Fibroblast of lung (primary cell): ENCODE results near the gene KRCC1. TPM values are rescaled to one million over a fixed set of nuclear protein-coding genes. Genes with fewer than 3 reads are reported as not detected.

Experiments used
- DNase-seq, 2 donors: peaks; one replicate each; pipeline versions ENCODE4 v3.0.0 to v3.0.0-alpha.2; 2010; ENCODE audit warnings: low read depth in 2 of 2
- H2AFZ ChIP-seq: 2 replicates; pipeline ENCODE4 v1.5.1; 2012; ENCODE audit warnings: low read length, control low read depth, inconsistent platforms
- H3K27ac ChIP-seq: 2 replicates; pipeline ENCODE4 v1.5.1; 2011; ENCODE audit warnings: low read length, control low read depth; ENCODE audit not compliant: insufficient read depth
- H3K27me3 ChIP-seq: 2 replicates; pipeline ENCODE4 v1.5.1; 2011; ENCODE audit warnings: mild to moderate bottlenecking, low read length; ENCODE audit not compliant: control insufficient read depth, insufficient read depth
- H3K36me3 ChIP-seq: 2 replicates; pipeline ENCODE4 v1.5.1; 2011; ENCODE audit warnings: low read length; ENCODE audit not compliant: control insufficient read depth, insufficient read depth
- H3K4me1 ChIP-seq: 2 replicates; pipeline ENCODE4 v1.5.1; 2011; ENCODE audit warnings: low read length; ENCODE audit not compliant: control insufficient read depth, insufficient read depth; ENCODE audit errors: extremely low read depth
- H3K4me2 ChIP-seq: 2 replicates; pipeline ENCODE4 v1.5.1; 2011; ENCODE audit warnings: low read length, control low read depth; ENCODE audit not compliant: insufficient read depth; ENCODE audit errors: extremely low read depth
- H3K4me3 ChIP-seq, 4 experiments: fragments of 200-600 bp in 1 of 4; sonication (generic) in 1 of 4; replicated peaks in 1 of 4; 2 replicates each; pipeline ENCODE4 v1.5.1; 2011 to 2016; ENCODE audit warnings: low read length in 4 of 4, low read depth in 3 of 4, mild to moderate bottlenecking in 3 of 4, control low read depth in 2 of 4, inconsistent platforms in 1 of 4, mixed read lengths in 1 of 4; ENCODE audit not compliant: insufficient read depth in 1 of 4; ENCODE audit errors: control extremely low read depth in 1 of 4
- H3K79me2 ChIP-seq: 2 replicates; pipeline ENCODE4 v1.5.1; 2012; ENCODE audit warnings: mild to moderate bottlenecking, low read length, inconsistent platforms; ENCODE audit not compliant: control insufficient read depth, insufficient read depth
- H3K9ac ChIP-seq: 2 replicates; pipeline ENCODE4 v1.5.1; 2011; ENCODE audit warnings: mild to moderate bottlenecking, low read length, control low read depth; ENCODE audit not compliant: insufficient read depth
- H3K9me3 ChIP-seq: 2 replicates; pipeline ENCODE4 v1.5.1; 2012; ENCODE audit warnings: low read depth, low read length; ENCODE audit not compliant: control insufficient read depth, insufficient read depth
- H4K20me1 ChIP-seq: 2 replicates; pipeline ENCODE4 v1.5.1; 2011; ENCODE audit warnings: low read length; ENCODE audit not compliant: control insufficient read depth, insufficient read depth; ENCODE audit errors: extremely low read depth
- CTCF ChIP-seq, 2 donors: IDR thresholded peaks in 1 of 2; conservative IDR thresholded peaks in 1 of 2; 1 replicate in 1 of 2; 2 replicates in 1 of 2; pipeline ENCODE4 v1.5.1; 2011 to 2012; ENCODE audit warnings: low read length in 2 of 2, control low read depth in 1 of 2, inconsistent platforms in 1 of 2, low read depth in 1 of 2, mild to moderate bottlenecking in 1 of 2
- EZH2 ChIP-seq: IDR thresholded peaks from 2 replicates; pipeline ENCODE4 v1.5.1; 2012; ENCODE audit warnings: low read length, control low read depth, mild to moderate bottlenecking; ENCODE audit errors: missing control alignments
- polyA plus RNA-seq, 2 donors: library from polyadenylated mRNA; depleted of rRNA in 1 of 2; stranded (reverse) in 1 of 2; unstranded in 1 of 2; fragments of >200 nt; gene quantifications; 2 replicates each; pipeline ENCODE4 v1.2.1, GENCODE V29; 2011 to 2012; ENCODE audit warnings: missing spikeins in 1 of 2
- total RNA-seq: library from RNA; depleted of rRNA; stranded (reverse); fragments of >200 nt; gene quantifications from 2 replicates; pipeline ENCODE4 v1.2.1, GENCODE V29; 2014

KRCC1 gene
- total and polyA plus RNA-seq, 2 donors (not counting 1 experiment from before 2014, with no cell fraction given): 39.3 to 44.4 TPM

GRCh38 chr2:88098558-88098900 is 42.9 kb upstream of the KRCC1 start:
- no peak overlapping the region for H3K4me2 ChIP-seq
- no peak overlapping the region for H3K27ac ChIP-seq
- H3K4me3 ChIP-seq: no peak overlapping the region
- no peaks in the 10 kb centered on the region for H4K20me1 ChIP-seq
- TF ChIP-seq CTCF (conservative IDR thresholded peaks at IDR 0.05 in 1 of 2, IDR thresholded peaks at IDR 0.05 in 1 of 2; ENCODE audit: low read depth in 1 of 2, low read length in 2 of 2): no peak
- peaks cover 3% of the 10 kb centered on the region for H3K27me3 ChIP-seq
- H3K36me3 ChIP-seq: no peaks in the 10 kb centered on the region
- no peak overlapping the region for H3K9ac ChIP-seq
- H3K79me2 ChIP-seq: no peaks in the 10 kb centered on the region
- H3K4me1 ChIP-seq: no peaks in the 10 kb centered on the region
- no peaks in the 10 kb centered on the region for H3K9me3 ChIP-seq
- DNase-seq: no peak
- no peak overlapping the region for H2AFZ ChIP-seq

GRCh38 chr2:88097891-88098557 is 42.4 kb upstream of the KRCC1 start:
- no peak overlapping the region for H3K4me3 ChIP-seq
- H3K4me2 ChIP-seq: no peak overlapping the region
- no peak for DNase-seq
- no peaks in the 10 kb centered on the region for H3K36me3 ChIP-seq
- no peaks in the 10 kb centered on the region for H3K9me3 ChIP-seq
- no peaks in the 10 kb centered on the region for H3K79me2 ChIP-seq
- H2AFZ ChIP-seq: no peak overlapping the region
- H4K20me1 ChIP-seq: no peaks in the 10 kb centered on the region
- no peaks in the 10 kb centered on the region for H3K4me1 ChIP-seq
- no peak overlapping the region for H3K27ac ChIP-seq
- H3K27me3 ChIP-seq: peaks cover 3% of the 10 kb centered on the region
- H3K9ac ChIP-seq: no peak overlapping the region
- TF ChIP-seq CTCF (conservative IDR thresholded peaks at IDR 0.05 in 1 of 2, IDR thresholded peaks at IDR 0.05 in 1 of 2; ENCODE audit: low read depth in 1 of 2, low read length in 2 of 2) (no peak), EZH2 (no peak)

- H4K20me1 ChIP-seq: no peaks in the 10 kb centered on the region
- no peak overlapping the region for H3K4me3 ChIP-seq
- TF ChIP-seq CTCF (conservative IDR thresholded peaks at IDR 0.05 in 1 of 2, IDR thresholded peaks at IDR 0.05 in 1 of 2; ENCODE audit: low read depth in 1 of 2, low read length in 2 of 2): no peak
- no peak for TF ChIP-seq EZH2
- no peak overlapping the region for H3K4me2 ChIP-seq
- no peaks in the 10 kb centered on the region for H3K79me2 ChIP-seq
- no peak overlapping the region for H2AFZ ChIP-seq
- no peak overlapping the region for H3K9ac ChIP-seq
- H3K27ac ChIP-seq: no peak overlapping the region
- H3K4me1 ChIP-seq: no peaks in the 10 kb centered on the region
- H3K27me3 ChIP-seq: peaks cover 3% of the 10 kb centered on the region
- H3K9me3 ChIP-seq: no peaks in the 10 kb centered on the region
- no peaks in the 10 kb centered on the region for H3K36me3 ChIP-seq
- no peak for DNase-seq
Observed at GRCh38 chr2:88097192-88097591, 41.6 kb upstream of the KRCC1 start.
